ENCODE data around the gene AGBL2.

The AGBL2 gene

GRCh38 chr11:47620836-47621378 lies 94.3 kb downstream of the AGBL2 start:
- DNase-seq: no peak

DNA sequence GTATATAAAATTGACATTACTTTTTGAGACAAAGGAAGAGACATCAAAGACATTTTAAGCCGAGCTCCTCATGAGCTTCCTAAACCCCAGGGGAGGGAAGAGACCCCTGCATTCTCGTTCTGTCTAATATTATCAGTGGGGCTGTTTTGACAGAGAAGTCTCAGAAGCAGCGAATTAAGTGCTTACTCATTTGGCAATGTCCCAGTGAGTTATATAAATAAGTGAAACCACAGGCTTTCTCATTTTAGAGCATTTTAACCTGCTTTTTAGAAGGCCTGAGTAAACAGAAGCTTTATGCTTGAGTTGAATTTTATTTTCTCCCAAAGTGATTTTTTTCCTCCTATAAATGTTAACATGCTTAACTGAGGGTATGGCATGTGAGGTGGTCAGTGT lies 97.8 kb downstream of the AGBL2 start:
- no peak for DNase-seq

DNA sequence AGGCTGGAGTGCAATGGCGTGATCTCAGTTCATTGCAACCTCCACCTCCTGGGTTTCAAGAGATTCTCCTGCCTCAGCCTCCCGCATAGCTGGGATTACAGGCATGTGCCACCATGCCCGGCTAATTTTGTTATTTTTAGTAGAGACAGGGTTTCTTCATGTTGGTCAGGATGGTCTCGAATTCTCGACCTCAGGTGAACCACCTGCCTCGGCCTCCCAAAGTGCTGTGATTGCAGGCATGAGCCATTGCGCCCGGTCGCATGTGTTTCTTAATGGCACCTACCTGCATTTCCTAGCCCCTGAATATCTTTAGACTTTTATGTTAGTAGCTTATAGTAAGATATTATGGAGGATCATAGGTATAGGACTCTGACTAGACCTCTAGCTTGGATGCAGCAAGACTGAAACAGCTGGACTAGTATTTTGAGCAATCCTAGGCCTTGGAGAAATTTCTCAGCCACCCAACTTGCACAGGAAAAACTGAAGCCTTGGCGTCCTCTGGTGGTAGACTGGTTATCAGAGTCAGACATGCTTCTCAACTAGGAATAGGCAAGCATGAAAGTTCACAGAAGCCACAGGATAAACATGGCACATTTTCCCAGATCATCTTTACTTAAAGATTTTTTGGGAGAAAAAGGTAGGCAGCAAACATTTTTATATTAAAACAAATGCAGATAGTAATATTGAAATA lies 98.3 kb downstream of the AGBL2 start:
- peak; percentile 69 for DNase-seq

GRCh38 chr11:47615249-47615648 lies 99.9 kb downstream of the AGBL2 start:
- no peak for DNase-seq

GRCh38 chr11:47611348-47611794 lies 103.8 kb downstream of the AGBL2 start:
- no peak for DNase-seq

GRCh38 chr11:47609675-47610074 lies 105.5 kb downstream of the AGBL2 start:
- DNase-seq: peak; percentile 90
